ENCODE data around the gene CDKN1C.
"Not testable (repeated sequence)": the region's sequence is repeated elsewhere in the genome, so short reads cannot be mapped to it uniquely, and the experiment has no call there.

The CDKN1C gene

GRCh38 chr11:2908130-2908529 is 22.6 kb upstream of the CDKN1C start:
- FAIRE-seq (no peak), DNase-seq (ENCODE audit: insufficient read length, low spot score) (no peak)
- no peak for TF ChIP-seq POLR2A (IDR thresholded peaks at IDR 0.05; ENCODE audit: low read depth, low read length)

GRCh38 chr11:2905299-2905698 is 19.7 kb upstream of the CDKN1C start:
- not testable (repeated sequence) for DNase-seq (ENCODE audit: insufficient read length, low spot score)

GRCh38 chr11:2904153-2905052 is 18.8 kb upstream of the CDKN1C start:
- FAIRE-seq (no peak), DNase-seq (ENCODE audit: insufficient read length, low spot score) (no peak)
- TF ChIP-seq POLR2A (IDR thresholded peaks at IDR 0.05; ENCODE audit: low read depth, low read length), result no peak

More at GRCh38 chr11:2905299-2905698, 19.7 kb upstream of the CDKN1C start:
- FAIRE-seq, result not testable (repeated sequence)

- FAIRE-seq (no peak), DNase-seq (ENCODE audit: insufficient read length, low spot score) (no peak)
- no peak for TF ChIP-seq POLR2A (IDR thresholded peaks at IDR 0.05; ENCODE audit: low read depth, low read length)
These were observed 18.1 kb upstream of the CDKN1C start for GRCh38 chr11:2903672-2904011.

GRCh38 chr11:2902784-2903671 is 17.5 kb upstream of the CDKN1C start:
- no peak for FAIRE-seq
- DNase-seq (ENCODE audit: insufficient read length, low spot score), result no peak
- no peak for TF ChIP-seq POLR2A (IDR thresholded peaks at IDR 0.05; ENCODE audit: low read depth, low read length)

GRCh38 chr11:2901854-2902783 is 16.5 kb upstream of the CDKN1C start:
- peak; percentile 98 for DNase-seq (ENCODE audit: insufficient read length, low spot score)
- FAIRE-seq, result no peak
- TF ChIP-seq POLR2A (IDR thresholded peaks at IDR 0.05; ENCODE audit: low read depth, low read length), result peak; percentile 52; the same call in 1 of the 2 replicates

- no peak for TF ChIP-seq POLR2A (IDR thresholded peaks at IDR 0.05; ENCODE audit: low read depth, low read length)
- DNase-seq (ENCODE audit: insufficient read length, low spot score) (no peak), FAIRE-seq (no peak)
These were observed 15.7 kb upstream of the CDKN1C start for GRCh38 chr11:2901196-2901796.

- TF ChIP-seq POLR2A (IDR thresholded peaks at IDR 0.05; ENCODE audit: low read depth, low read length), result no peak
- FAIRE-seq (no peak), DNase-seq (ENCODE audit: insufficient read length, low spot score) (no peak)
These were observed 13.7 kb upstream of the CDKN1C start for GRCh38 chr11:2899080-2899783.

GRCh38 chr11:2898366-2899079 is 12.9 kb upstream of the CDKN1C start:
- FAIRE-seq (no peak), DNase-seq (ENCODE audit: insufficient read length, low spot score) (peak; percentile 95)
- no peak for TF ChIP-seq POLR2A (IDR thresholded peaks at IDR 0.05; ENCODE audit: low read depth, low read length)

- no peak for FAIRE-seq
- TF ChIP-seq POLR2A (IDR thresholded peaks at IDR 0.05; ENCODE audit: low read depth, low read length), result no peak
- DNase-seq (ENCODE audit: insufficient read length, low spot score), result no peak
These were observed 11.5 kb upstream of the CDKN1C start for GRCh38 chr11:2897048-2897447.

GRCh38 chr11:2896047-2896446 is 10.5 kb upstream of the CDKN1C start:
- TF ChIP-seq POLR2A (IDR thresholded peaks at IDR 0.05; ENCODE audit: low read depth, low read length), result no peak
- DNase-seq (ENCODE audit: insufficient read length, low spot score) (no peak), FAIRE-seq (no peak)

- DNase-seq (ENCODE audit: insufficient read length, low spot score) (no peak), FAIRE-seq (no peak)
- no peak for TF ChIP-seq POLR2A (IDR thresholded peaks at IDR 0.05; ENCODE audit: low read depth, low read length)
These were observed 8.4 kb upstream of the CDKN1C start for GRCh38 chr11:2893935-2894334.

Data from H54 (cell line).